K562 (cell line): ENCODE data around the gene ADAM10. TPM values are rescaled to one million over a fixed set of nuclear protein-coding genes. Genes with fewer than 3 reads are reported as not detected.

Source experiments
- ARID3A ChIP-seq: IDR thresholded peaks from 2 replicates; pipeline ENCODE4 v1.6.1; 2012; ENCODE audit warnings: low read depth, low read length, improper control_type of control experiment, borderline replicate concordance
- BHLHE40 ChIP-seq: IDR thresholded peaks from 2 replicates; pipeline ENCODE4 v1.6.1; 2011; ENCODE audit warnings: low read length, improper control_type of control experiment
- CHCHD3 ChIP-seq: fragments of 250-450 bp; sonication (Bioruptor Pico); IDR thresholded peaks from 2 replicates; pipeline ENCODE4 v2.1.2; 2022; ENCODE audit warnings: mild to moderate bottlenecking
- DEAF1 ChIP-seq: fragments of 450-650 bp; formaldehyde crosslinking; IDR thresholded peaks from 2 replicates; pipeline ENCODE4 v1.4.0; 2020; ENCODE audit warnings: mild to moderate bottlenecking, moderate library complexity
- E2F6 ChIP-seq, 2 experiments: IDR thresholded peaks; 2 replicates each; pipeline ENCODE4 v1.6.1; 2011; ENCODE audit warnings: borderline replicate concordance in 1 of 2, control low read depth in 1 of 2, low read depth in 1 of 2, low read length in 1 of 2, mild to moderate bottlenecking in 1 of 2, mixed read lengths in 1 of 2, moderate library complexity in 1 of 2; ENCODE audit not compliant: insufficient read depth in 1 of 2, insufficient read length in 1 of 2, poor library complexity in 1 of 2, severe bottlenecking in 1 of 2; ENCODE audit errors: extremely low read depth in 1 of 2
- ELK3 ChIP-seq: fragments of 450-650 bp; formaldehyde crosslinking; IDR thresholded peaks from 2 replicates; pipeline ENCODE4 v1.4.0; 2020; ENCODE audit warnings: mild to moderate bottlenecking
- ESRRA ChIP-seq: fragments of 450-650 bp; IDR thresholded peaks from 2 replicates; pipeline ENCODE4 v1.6.1; 2014; ENCODE audit warnings: low read depth, mild to moderate bottlenecking, moderate library complexity, borderline replicate concordance
- FOXP1 ChIP-seq: sonication (generic); formaldehyde crosslinking; IDR thresholded peaks from 2 replicates; pipeline ENCODE4 v1.8.0; 2022; ENCODE audit warnings: mild to moderate bottlenecking, missing genetic modification reagents
- HLTF ChIP-seq: fragments of 450-650 bp; IDR thresholded peaks from 2 replicates; pipeline ENCODE4 v1.6.1; 2016
- LARP7 ChIP-seq: fragments of 450-650 bp; IDR thresholded peaks from 2 replicates; pipeline ENCODE4 v1.6.1; 2016
- NEUROD1 ChIP-seq: fragments of 150-350 bp; IDR thresholded peaks from 2 replicates; pipeline ENCODE4 v1.6.1; 2014; ENCODE audit warnings: borderline replicate concordance, low read length, low read depth; ENCODE audit not compliant: partially characterized antibody
- RAD21 ChIP-seq, 2 experiments: fragments of 250-450 bp in 1 of 2; fragments of 450-650 bp in 1 of 2; sonication (Bioruptor Pico) in 1 of 2; formaldehyde crosslinking in 1 of 2; IDR thresholded peaks in 1 of 2; conservative IDR thresholded peaks in 1 of 2; 2 replicates each; pipeline versions ENCODE4 v1.4.0 to v1.8.0; 2020 to 2022; ENCODE audit warnings: mild to moderate bottlenecking in 2 of 2, moderate library complexity in 1 of 2
- SRF ChIP-seq, 2 experiments: fragments of 250-450, 450-650 bp in 1 of 2; sonication (Bioruptor Pico) in 1 of 2; sonication (generic) in 1 of 2; formaldehyde crosslinking; IDR thresholded peaks; 2 replicates each; pipeline versions ENCODE4 v1.5.0 to v1.5.1; 2020 to 2022; ENCODE audit warnings: mild to moderate bottlenecking in 1 of 2, missing genetic modification reagents in 1 of 2
- THRA ChIP-seq: fragments of 450-650 bp; IDR thresholded peaks from 2 replicates; pipeline ENCODE4 v1.6.1; 2017; ENCODE audit warnings: mild to moderate bottlenecking, moderate library complexity
- ZC3H11A ChIP-seq: IDR thresholded peaks from 2 replicates; pipeline ENCODE4 v1.6.1; 2012; ENCODE audit warnings: low read depth, low read length, improper control_type of control experiment
- ZNF311 ChIP-seq: fragments of 250-450 bp; sonication (Bioruptor Pico); IDR thresholded peaks from 2 replicates; pipeline ENCODE4 v1.4.0; 2020; ENCODE audit warnings: mild to moderate bottlenecking, moderate library complexity
- ZNF589 ChIP-seq: fragments of 200-800 bp; sonication (Bioruptor generic); IDR thresholded peaks from 2 replicates; pipeline ENCODE4 v1.6.1; 2016; ENCODE audit warnings: low read depth, missing genetic modification characterization, missing compliant biosample characterization
- ZNF707 ChIP-seq: fragments of 250-450 bp; sonication (Bioruptor Pico); conservative IDR thresholded peaks from 2 replicates; pipeline ENCODE4 v1.8.0; 2022; ENCODE audit warnings: inconsistent platforms, mild to moderate bottlenecking, moderate library complexity
- ZNF766 ChIP-seq: fragments of 200-800 bp; sonication (Bioruptor generic); conservative IDR thresholded peaks from 2 replicates; pipeline ENCODE4 v1.6.1; 2016; ENCODE audit warnings: missing genetic modification characterization, missing compliant biosample characterization
- polyA plus RNA-seq, 8 experiments: library from polyadenylated mRNA; depleted of rRNA in 4 of 8; stranded (reverse) in 5 of 8; unstranded in 3 of 8; fragments of >200 nt; fragmentation: Nextera tagmentation in 2 of 8; fragmentation: Illumina TruSeq in 1 of 8; extraction: Ambion mirVana in 2 of 8; extraction: Trizol in 1 of 8; gene quantifications; 2 replicates each; pipeline versions ENCODE4 v1.2.1 to v1.2.3, GENCODE V29; 2011 to 2014; ENCODE audit warnings: inconsistent platforms in 1 of 8, missing spikeins in 1 of 8
- total RNA-seq, 7 experiments: library from RNA; depleted of rRNA in 6 of 7; stranded (reverse); fragments of >200 nt in 6 of 7; fragmentation: Illumina TruSeq in 2 of 7; extraction: Trizol in 2 of 7; gene quantifications; 2 replicates each; pipeline versions ENCODE4 v1.2.1 to v1.2.3, GENCODE V29; 2011 to 2021; ENCODE audit warnings: low replicate concordance in 1 of 7

ADAM10 gene
- total and polyA plus RNA-seq, 9 of the 15 experiments (the other 6 are each of a cell fraction or from before 2014, with no cell fraction given) = 11.9 to 152 (median 57.3) TPM

- TF ChIP-seq HLTF (no peak), E2F6 (IDR thresholded peaks at IDR 0.05; ENCODE audit: borderline replicate concordance in 1 of 2, extremely low read depth in 1 of 2, insufficient read depth in 1 of 2, insufficient read length in 1 of 2, low read depth in 1 of 2, low read length in 1 of 2, poor library complexity in 1 of 2, severe bottlenecking in 1 of 2) (no peak), ARID3A (peak; percentile 72; the same call in 1 of the 2 replicates), ZNF766 (CRISPR knock-in tag) (peak; percentile 83), SRF (CRISPR knock-in tag; IDR thresholded peaks at IDR 0.05) (no peak), THRA (no peak), FOXP1 (CRISPR knock-in tag) (peak; percentile 56; the same call in 1 of the 2 replicates), ZC3H11A (no peak), ELK3 (CRISPR knock-in tag) (no peak), RAD21 (CRISPR knock-in tag; conservative IDR thresholded peaks at IDR 0.05 in 1 of 2, IDR thresholded peaks at IDR 0.05 in 1 of 2) (0 out of 4 replicates have a peak, but pooled peaks of 1 of the 2 experiments have one; percentile 1), ESRRA (peak; percentile 99), NEUROD1 (peak; percentile 54), ZNF589 (CRISPR knock-in tag) (0 out of 2 replicates have a peak, but pooled peaks have one; percentile 24), ZNF707 (CRISPR knock-in tag) (no peak), DEAF1 (CRISPR knock-in tag) (no peak), CHCHD3 (CRISPR knock-in tag) (no peak), ZNF311 (no peak), BHLHE40 (peak; percentile 76), LARP7 (peak; percentile 10; the same call in 1 of the 2 replicates)
Measured at GRCh38 chr15:58546635-58547627, 202.6 kb downstream of the ADAM10 start (continued).
